GM12878 (cell line): ENCODE results near the gene POLR2B.

ENCODE experiments used
- BCL3 ChIP-seq: IDR thresholded peaks from 2 replicates; pipeline ENCODE4 v1.6.1; 2011; ENCODE audit warnings: borderline replicate concordance, low read depth, mild to moderate bottlenecking, moderate library complexity, low read length; ENCODE audit not compliant: insufficient read depth, poor library complexity, severe bottlenecking
- CTCF ChIP-seq, 3 experiments: IDR thresholded peaks in 2 of 3; conservative IDR thresholded peaks in 1 of 3; 2 replicates each; pipeline ENCODE4 v1.5.1; 2011; ENCODE audit warnings: low read depth in 3 of 3, low read length in 3 of 3, mild to moderate bottlenecking in 3 of 3, control low read depth in 2 of 3, moderate library complexity in 2 of 3, inconsistent platforms in 1 of 3, mixed read lengths in 1 of 3; ENCODE audit not compliant: control insufficient read depth in 2 of 3, insufficient read depth in 1 of 3; ENCODE audit errors: extremely low read depth in 1 of 3
- EGR1 ChIP-seq, 2 experiments: IDR thresholded peaks; 1 replicate in 1 of 2; 2 replicates in 1 of 2; pipeline ENCODE4 v1.6.1; 2011 to 2012; ENCODE audit warnings: low read depth in 2 of 2, low read length in 2 of 2, borderline replicate concordance in 1 of 2, mild to moderate bottlenecking in 1 of 2, moderate library complexity in 1 of 2
- ESRRA ChIP-seq: IDR thresholded peaks from 2 replicates; pipeline ENCODE4 v1.6.1; 2012; ENCODE audit warnings: mild to moderate bottlenecking, low read length, improper control_type of control experiment
- POLR2A ChIP-seq: IDR thresholded peaks from 2 replicates; pipeline ENCODE4 v1.6.1; 2011; ENCODE audit warnings: low read depth, mild to moderate bottlenecking, low read length
- SMAD5 ChIP-seq: IDR thresholded peaks from 2 replicates; pipeline ENCODE4 v1.6.1; 2016; ENCODE audit warnings: antibody characterized with exemption, low read depth
- SMC3 ChIP-seq: IDR thresholded peaks from 2 replicates; pipeline ENCODE4 v1.6.1; 2011; ENCODE audit warnings: low read length, improper control_type of control experiment, borderline replicate concordance
- SREBF2 ChIP-seq: IDR thresholded peaks from 2 replicates; pipeline ENCODE4 v1.6.1; 2012; ENCODE audit warnings: mild to moderate bottlenecking, low read length
- ZNF207 ChIP-seq: fragments of 450-650 bp; IDR thresholded peaks from 2 replicates; pipeline ENCODE4 v1.6.1; 2014; ENCODE audit warnings: antibody characterized with exemption, mild to moderate bottlenecking, borderline replicate concordance
- ZNF274 ChIP-seq: IDR thresholded peaks from one replicate; pipeline ENCODE4 v1.8.0; 2011; ENCODE audit not compliant: insufficient read length, insufficient read depth

- TF ChIP-seq ZNF274, result no peak
- no peak for TF ChIP-seq SMC3
- no peak for TF ChIP-seq ZNF207
- no peak for TF ChIP-seq SREBF2
- no peak for TF ChIP-seq CTCF (IDR thresholded peaks at IDR 0.05 in 2 of 3, conservative IDR thresholded peaks at IDR 0.05 in 1 of 3; ENCODE audit: control insufficient read depth in 2 of 3, extremely low read depth in 1 of 3, insufficient read depth in 1 of 3, low read depth in 3 of 3, low read length in 3 of 3)
- TF ChIP-seq POLR2A, result no peak
- no peak for TF ChIP-seq EGR1 (IDR thresholded peaks at IDR 0.05; ENCODE audit: borderline replicate concordance in 1 of 2, low read depth in 2 of 2, low read length in 2 of 2)
- TF ChIP-seq SMAD5, result no peak
- no peak for TF ChIP-seq BCL3
- TF ChIP-seq ESRRA, result no peak
Observed at GRCh38 chr4:56937262-56937661, 41.4 kb upstream of the POLR2B start.
